Mesendoderm (in vitro differentiated cells): ENCODE results near the gene RBM15B.

Experiments
- DNase-seq: peaks from one replicate; pipeline ENCODE4 v3.0.0; 2013
- H2AK5ac ChIP-seq: 2 replicates; pipeline ENCODE4 v1.6.1; 2013; ENCODE audit warnings: low read length, inconsistent platforms
- H2BK120ac ChIP-seq: 2 replicates; pipeline ENCODE4 v1.6.1; 2013; ENCODE audit warnings: low read depth, mild to moderate bottlenecking, low read length, moderate library complexity, mixed read lengths
- H2BK15ac ChIP-seq: replicated peaks from 2 replicates; pipeline ENCODE4 v1.6.1; 2013; ENCODE audit warnings: low read depth, mild to moderate bottlenecking, moderate library complexity
- H2BK5ac ChIP-seq: 2 replicates; pipeline ENCODE4 v1.6.1; 2013; ENCODE audit warnings: low read length, inconsistent platforms
- H3K18ac ChIP-seq: 2 replicates; pipeline ENCODE4 v1.6.1; 2013; ENCODE audit warnings: mild to moderate bottlenecking, low read length, mixed read lengths
- H3K23ac ChIP-seq: one replicate; pipeline ENCODE4 v1.6.1; 2013; ENCODE audit warnings: low read length
- H3K27ac ChIP-seq: 2 replicates; pipeline ENCODE4 v1.5.1; 2013; ENCODE audit warnings: low read depth, mild to moderate bottlenecking, inconsistent platforms, low read length, moderate library complexity
- H3K27me3 ChIP-seq: 2 replicates; pipeline ENCODE4 v1.6.1; 2013; ENCODE audit warnings: low read length, control low read depth, mild to moderate bottlenecking, inconsistent platforms; ENCODE audit not compliant: insufficient read depth, poor library complexity
- H3K36me3 ChIP-seq: 2 replicates; pipeline ENCODE4 v1.6.1; 2013; ENCODE audit warnings: low read length, inconsistent platforms; ENCODE audit not compliant: control insufficient read depth, insufficient read depth
- H3K4ac ChIP-seq: one replicate; pipeline ENCODE4 v1.6.1; 2013; ENCODE audit warnings: low read depth, mild to moderate bottlenecking, low read length, moderate library complexity
- H3K4me1 ChIP-seq: 2 replicates; pipeline ENCODE4 v1.6.1; 2013; ENCODE audit warnings: low read depth, low read length, inconsistent platforms; ENCODE audit not compliant: control insufficient read depth
- H3K4me2 ChIP-seq: 2 replicates; pipeline ENCODE4 v1.6.1; 2013; ENCODE audit warnings: low read length
- H3K4me3 ChIP-seq: 2 replicates; pipeline ENCODE4 v1.5.1; 2013; ENCODE audit warnings: mild to moderate bottlenecking, low read length
- H3K56ac ChIP-seq: one replicate; pipeline ENCODE4 v1.6.1; 2013; ENCODE audit warnings: low read length
- H3K79me1 ChIP-seq: 2 replicates; pipeline ENCODE4 v1.6.1; 2013; ENCODE audit warnings: low read length, inconsistent platforms
- H3K79me2 ChIP-seq: 2 replicates; pipeline ENCODE4 v1.6.1; 2013; ENCODE audit warnings: mild to moderate bottlenecking, low read length; ENCODE audit not compliant: control insufficient read depth, insufficient read depth
- H3K9ac ChIP-seq: 2 replicates; pipeline ENCODE4 v1.6.1; 2013; ENCODE audit warnings: low read length, inconsistent platforms
- H4K5ac ChIP-seq: one replicate; pipeline ENCODE4 v1.6.1; 2013; ENCODE audit warnings: low read length
- H4K8ac ChIP-seq: one replicate; pipeline ENCODE4 v1.6.1; 2013; ENCODE audit warnings: low read depth, mild to moderate bottlenecking, control low read depth, low read length, moderate library complexity
- WGBS: extraction: QIAGEN DNeasy Blood & Tissue Kit; methylation state at CpG from one replicate; pipeline ENCODE4 v1.1.7; 2013; ENCODE audit warnings: low lambda C conversion rate, missing lambda C conversion rate; ENCODE audit not compliant: insufficient coverage; ENCODE audit errors: extremely low coverage; 5-methylcytosine and 5-hydroxymethylcytosine counted together

RBM15B gene

GRCh38 chr3:51401735-51402134 is 10.7 kb downstream of the RBM15B start:
- no peak overlapping the region for H3K4me2 ChIP-seq
- H3K4me3 ChIP-seq = no peak overlapping the region
- H2BK120ac ChIP-seq = no peak overlapping the region
- H3K23ac ChIP-seq = no peak overlapping the region
- H3K56ac ChIP-seq = no peak overlapping the region
- WGBS = no CpG with 5 or more reads among the region's 4 CpGs
- no peak overlapping the region for H2BK5ac ChIP-seq
- no peaks in the 10 kb centered on the region for H3K79me2 ChIP-seq
- H3K27ac ChIP-seq = no peak overlapping the region
- no peak overlapping the region for H4K8ac ChIP-seq
- H2BK15ac ChIP-seq = no peak overlapping the region
- no peak overlapping the region for H2AK5ac ChIP-seq
- H3K4ac ChIP-seq = no peak overlapping the region
- no peak overlapping the region for H3K18ac ChIP-seq
- peaks cover 1% of the 10 kb centered on the region for H3K36me3 ChIP-seq
- H3K27me3 ChIP-seq = no peaks in the 10 kb centered on the region
- peaks cover under 1% of the 10 kb centered on the region for H3K79me1 ChIP-seq
- H3K4me1 ChIP-seq = no peaks in the 10 kb centered on the region
- H4K5ac ChIP-seq = no peak overlapping the region
- no peak overlapping the region for H3K9ac ChIP-seq
- no peak for DNase-seq

- Histone ChIP-seq H3K36me3 (no peaks in the 10 kb centered on the region), H2BK5ac (no peak overlapping the region), H3K4me1 (no peaks in the 10 kb centered on the region), H3K79me2 (no peaks in the 10 kb centered on the region), H4K5ac (no peak overlapping the region), H2AK5ac (no peak overlapping the region), H3K23ac (no peak overlapping the region), H3K18ac (no peak overlapping the region), H3K9ac (no peak overlapping the region), H2BK120ac (no peak overlapping the region), H3K4me2 (no peak overlapping the region), H3K27ac (no peak overlapping the region), H3K79me1 (no peaks in the 10 kb centered on the region), H3K27me3 (no peaks in the 10 kb centered on the region), H4K8ac (no peak overlapping the region), H3K4me3 (no peak overlapping the region), H2BK15ac (no peak overlapping the region), H3K56ac (no peak overlapping the region), H3K4ac (no peak overlapping the region)
- DNase-seq = no peak
These were observed 12.6 kb downstream of the RBM15B start for GRCh38 chr3:51403675-51404074.

GRCh38 chr3:51408021-51408420 is 16.9 kb downstream of the RBM15B start:
- no peak for DNase-seq
- Histone ChIP-seq H3K9ac (no peak overlapping the region), H3K4me1 (no peaks in the 10 kb centered on the region), H2AK5ac (no peak overlapping the region), H3K36me3 (peaks cover 4% of the 10 kb centered on the region), H3K27ac (no peak overlapping the region), H3K56ac (no peak overlapping the region), H3K79me2 (no peaks in the 10 kb centered on the region), H3K18ac (no peak overlapping the region), H3K4ac (no peak overlapping the region), H4K8ac (no peak overlapping the region), H3K23ac (no peak overlapping the region), H3K79me1 (no peaks in the 10 kb centered on the region), H2BK15ac (no peak overlapping the region), H4K5ac (no peak overlapping the region), H3K4me3 (no peak overlapping the region), H2BK5ac (no peak overlapping the region), H3K27me3 (no peaks in the 10 kb centered on the region), H3K4me2 (no peak overlapping the region), H2BK120ac (no peak overlapping the region)
- WGBS = no CpG with 5 or more reads among the region's 2 CpGs

GRCh38 chr3:51408813-51409212 is 17.7 kb downstream of the RBM15B start:
- Histone ChIP-seq H3K23ac (no peak overlapping the region), H3K79me2 (no peaks in the 10 kb centered on the region), H3K79me1 (no peaks in the 10 kb centered on the region), H3K4me1 (no peaks in the 10 kb centered on the region), H4K5ac (no peak overlapping the region), H3K9ac (no peak overlapping the region), H2BK15ac (no peak overlapping the region), H3K27me3 (no peaks in the 10 kb centered on the region), H2AK5ac (no peak overlapping the region), H2BK5ac (no peak overlapping the region), H3K56ac (no peak overlapping the region), H3K4ac (no peak overlapping the region), H3K18ac (no peak overlapping the region), H3K36me3 (peaks cover 4% of the 10 kb centered on the region), H4K8ac (no peak overlapping the region), H3K27ac (no peak overlapping the region), H3K4me2 (no peak overlapping the region), H3K4me3 (no peak overlapping the region), H2BK120ac (no peak overlapping the region)
- DNase-seq = no peak
- WGBS = no CpG with 5 or more reads among the region's 2 CpGs

DNA sequence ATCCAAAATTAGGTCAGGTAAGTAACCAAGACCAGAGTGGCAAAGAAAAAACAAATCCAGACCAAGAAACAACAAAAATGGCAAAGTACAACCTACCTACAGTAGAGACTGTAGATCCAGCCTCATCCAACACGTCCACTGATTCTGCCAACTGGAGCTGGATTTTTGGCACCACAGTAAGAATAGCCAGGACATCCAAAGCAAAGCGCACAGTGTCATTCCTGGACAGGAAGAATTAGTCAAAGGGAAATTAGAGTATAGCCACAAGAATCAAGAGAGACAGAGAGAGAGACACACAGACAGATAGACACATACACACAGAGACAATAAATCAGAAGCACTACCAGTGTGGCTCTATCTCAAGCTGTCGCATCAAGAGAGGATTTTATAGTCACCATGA is 31.1 kb downstream of the RBM15B start:
- Histone ChIP-seq H2BK120ac (no peak overlapping the region), H4K5ac (no peak overlapping the region), H3K18ac (no peak overlapping the region), H3K79me2 (no peaks in the 10 kb centered on the region), H3K4me3 (no peak overlapping the region), H4K8ac (no peak overlapping the region), H3K4me2 (no peak overlapping the region), H3K4me1 (no peaks in the 10 kb centered on the region), H3K4ac (no peak overlapping the region), H3K36me3 (peaks cover 9% of the 10 kb centered on the region), H3K23ac (no peak overlapping the region), H3K9ac (no peak overlapping the region), H2BK5ac (no peak overlapping the region), H2AK5ac (no peak overlapping the region), H3K27ac (no peak overlapping the region), H3K27me3 (no peaks in the 10 kb centered on the region), H2BK15ac (no peak overlapping the region), H3K56ac (no peak overlapping the region), H3K79me1 (no peaks in the 10 kb centered on the region)
- no peak for DNase-seq
- no CpG with 5 or more reads among the region's 3 CpGs for WGBS

DNA sequence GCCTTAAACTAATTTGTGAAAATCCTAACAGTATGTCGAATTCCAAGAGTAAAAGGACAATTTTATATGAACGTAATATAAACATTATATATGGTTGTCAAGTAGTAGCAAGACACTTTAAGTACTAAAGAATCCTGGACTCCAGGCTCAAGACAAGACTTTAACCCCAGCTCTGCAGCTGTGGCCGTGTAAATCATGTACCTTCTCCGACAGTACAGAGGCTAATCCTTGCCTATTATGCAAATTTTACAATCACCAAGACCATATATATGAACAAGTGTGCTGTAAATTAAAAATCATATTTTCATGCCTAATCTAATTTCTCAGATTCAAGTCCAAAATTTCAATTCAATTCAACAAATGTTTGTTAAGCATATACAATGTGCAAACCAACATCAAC is 35.8 kb downstream of the RBM15B start:
- no peaks in the 10 kb centered on the region for H3K36me3 ChIP-seq

More for the DNA sequence above, 35.8 kb downstream of the RBM15B start:
- H3K4ac ChIP-seq = no peak overlapping the region
- no peak overlapping the region for H2BK5ac ChIP-seq
- no peak overlapping the region for H4K8ac ChIP-seq
- H2AK5ac ChIP-seq = no peak overlapping the region
- no peak overlapping the region for H3K23ac ChIP-seq
- H2BK15ac ChIP-seq = no peak overlapping the region
- H3K9ac ChIP-seq = no peak overlapping the region
- H3K4me2 ChIP-seq = no peak overlapping the region
- no peaks in the 10 kb centered on the region for H3K27me3 ChIP-seq
- H3K56ac ChIP-seq = no peak overlapping the region
- H2BK120ac ChIP-seq = no peak overlapping the region
- no peak overlapping the region for H3K4me3 ChIP-seq
- no peaks in the 10 kb centered on the region for H3K79me1 ChIP-seq
- no CpG with 5 or more reads among the region's 4 CpGs for WGBS
- no peak overlapping the region for H3K27ac ChIP-seq
- H3K79me2 ChIP-seq = no peaks in the 10 kb centered on the region
- H3K18ac ChIP-seq = no peak overlapping the region
- no peak overlapping the region for H4K5ac ChIP-seq
- H3K4me1 ChIP-seq = no peaks in the 10 kb centered on the region
- DNase-seq = no peak
